Stomach (tissue), 19 donors: ENCODE measurements around the gene FANCB. TPM values are rescaled to one million over a fixed set of nuclear protein-coding genes. Genes with fewer than 3 reads are reported as not detected.

Experiments used
- DNase-seq, 2 donors: peaks; one replicate each; pipeline versions ENCODE4 v3.0.0 to v3.0.0-alpha.2; 2013 to 2019
- H3K27ac ChIP-seq, 5 donors: fragments of 200-600 bp in 4 of 5; sonication (generic) in 4 of 5; one replicate each; pipeline ENCODE4 v1.5.1; 2013 to 2019; ENCODE audit warnings: mild to moderate bottlenecking in 1 of 5, moderate library complexity in 1 of 5
- H3K27me3 ChIP-seq, 3 donors: fragments of 200-600 bp; sonication (generic); one replicate each; pipeline ENCODE4 v1.5.1; 2017 to 2019; ENCODE audit warnings: mixed run types in 1 of 3
- H3K36me3 ChIP-seq, 4 donors: fragments of 200-600 bp; sonication (generic); 1 replicate in 3 of 4; 2 replicates in 1 of 4; pipeline ENCODE4 v1.5.1; 2016 to 2019
- H3K4me1 ChIP-seq, 4 donors: fragments of 200-600 bp; sonication (generic); one replicate each; pipeline ENCODE4 v1.5.1; 2016 to 2019
- H3K4me3 ChIP-seq, 4 donors: fragments of 200-600 bp; sonication (generic) in 3 of 4; one replicate each; pipeline ENCODE4 v1.5.1; 2016 to 2019; ENCODE audit warnings: mild to moderate bottlenecking in 1 of 4
- H3K9me3 ChIP-seq, 4 donors: fragments of 200-600 bp; sonication (generic); one replicate each; pipeline ENCODE4 v1.5.1; 2016 to 2019
- EP300 ChIP-seq: sonication (generic); formaldehyde crosslinking; IDR thresholded peaks from one replicate; pipeline ENCODE4 v1.6.1; 2017; ENCODE audit warnings: antibody characterized with exemption
- POLR2A ChIP-seq, 4 donors: fragments of 450-650 bp; IDR thresholded peaks; one replicate each; pipeline ENCODE4 v1.6.1; 2016; ENCODE audit warnings: antibody characterized with exemption in 4 of 4, control low read depth in 2 of 4, mild to moderate bottlenecking in 1 of 4, moderate library complexity in 1 of 4
- POLR2AphosphoS5 ChIP-seq, 3 donors: sonication (generic); formaldehyde crosslinking; IDR thresholded peaks; one replicate each; pipeline ENCODE4 v1.6.1; 2016; ENCODE audit warnings: antibody characterized with exemption in 3 of 3
- WGBS, 5 donors: extraction: QIAGEN DNeasy Blood & Tissue Kit in 3 of 5; methylation state at CpG; one replicate each; pipeline versions ENCODE4 v1.1.5 to v1.1.7; 2013 to 2018; 5-methylcytosine and 5-hydroxymethylcytosine counted together
- intact Hi-C: fragments of 100-400 bp; cut with DNase I; formaldehyde crosslinking; loops from one replicate; pipeline ENCODE4 v1.15.1; 2023; ENCODE audit warnings: low total_unique reads
- long read RNA-seq, 10 donors: transcript quantifications; one replicate each; lab custom pipeline, GENCODE V29; 2026
- polyA plus RNA-seq, 3 donors: library from polyadenylated mRNA; stranded (reverse); fragments of 200-250 nt; gene quantifications; one replicate each; pipeline ENCODE4 v1.2.3, GENCODE V29; 2013
- total RNA-seq, 5 donors: library from RNA; depleted of rRNA; stranded (reverse); fragments of >200 nt; gene quantifications; one replicate each; pipeline versions ENCODE4 v1.1.0 to v1.2.3, GENCODE V29; 2014 to 2016
- TF ChIP-seq, protein P1 (sequence below), 7 experiments: fragments of 450-650 bp in 4 of 7; fragments of 200-600 bp in 3 of 7; sonication (generic) in 3 of 7; IDR thresholded peaks; one replicate each; pipeline ENCODE4 v1.5.1; 2016 to 2019; ENCODE audit warnings: antibody characterized with exemption in 7 of 7, control low read depth in 2 of 7, mild to moderate bottlenecking in 1 of 7
- donor health status: healthy with polysubstance abuse.
- donor health status: Bipolar disorder and iron deficiency.
- donor health status: healthy.

Gene FANCB
- total RNA-seq: 1 to 10 TPM in 2 of 5 donors, under 1 TPM in 2, not detected in 1; 0.45 to 5.3 (median 1.1) TPM
- polyA plus RNA-seq: under 1 TPM in 2 of 3 donors, not detected in 1; 0.25 to 0.38 TPM
- long read RNA-seq, donor 1: 0 reads
- long read RNA-seq, donor 2: 0 reads
- long read RNA-seq, donor 3: 0 reads
- long read RNA-seq, donor 4: 0 reads
- long read RNA-seq, donor 5: 0 reads
- long read RNA-seq, donor 6, partial matches to known transcripts: 50 of 57 reads
- long read RNA-seq, donor 6, other reads (novel, unspliced or antisense): 6 of 57 reads
- long read RNA-seq, donor 7: 0 reads
- long read RNA-seq, donor 8: 0 reads
- long read RNA-seq, donor 9: 0 reads
- long read RNA-seq, donor 10: 0 reads

DNA sequence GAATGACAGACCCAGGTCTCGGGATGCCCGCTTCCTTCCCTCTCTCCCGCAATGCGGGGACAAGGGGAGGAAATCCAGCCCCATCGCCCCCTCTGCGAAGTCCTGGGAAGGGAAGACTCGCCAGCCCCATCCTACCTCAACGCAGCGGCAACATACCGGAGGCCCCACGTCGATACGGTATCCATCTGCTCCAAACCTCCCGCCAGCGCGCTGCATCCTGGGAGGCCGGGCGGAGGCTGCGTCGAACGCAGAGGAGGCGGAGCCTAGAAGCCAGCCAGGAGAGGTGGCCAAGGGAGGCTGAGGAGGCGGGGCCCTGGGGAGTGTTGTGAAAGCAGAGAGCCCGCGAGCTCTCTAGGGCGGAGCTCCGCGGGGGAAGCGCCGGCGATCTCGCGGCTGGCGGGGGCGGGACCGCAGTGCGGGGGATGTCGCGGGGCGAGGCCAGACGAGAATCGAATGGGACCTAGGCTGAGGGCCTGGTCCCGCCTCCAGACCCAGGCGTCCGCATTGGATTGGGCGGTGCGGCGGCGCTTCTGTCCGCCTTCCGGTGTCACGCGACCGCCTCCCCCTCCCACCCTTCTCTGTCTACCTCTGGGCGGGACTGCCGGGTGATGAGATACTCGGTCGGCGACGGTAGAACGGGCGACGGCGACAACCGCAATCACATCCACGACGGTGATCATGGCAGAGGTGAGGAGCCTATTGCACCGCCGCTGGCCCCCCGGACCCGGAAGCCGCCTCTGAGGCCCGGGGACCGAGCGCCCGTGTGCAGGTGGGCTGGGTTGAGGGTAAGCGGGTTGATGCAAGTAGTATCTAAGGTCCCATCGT lies at the start of gene FANCB, which contains the start of gene MOSPD2:
FANCB (minus strand) TSS at position 219 of the 825 bp plus-strand sequence. CDS start 7,559 bp downstream, outside the sequence.
MOSPD2 (plus strand) TSS at position 571 of the 825 bp plus-strand sequence; CDS start at position 679, 108 bp downstream.
- Histone ChIP-seq H3K9me3 (no peaks in the 10 kb centered on the region), H3K27ac (peak within 1 kb of the TSS; percentile 82 to 90 (median 88)), H3K4me3 (peak within 1 kb of the TSS; percentile 65 to 72 (median 68)), H3K27me3 (no peaks in the 10 kb centered on the region), H3K36me3 (no peaks in the 10 kb centered on the region), H3K4me1 (peaks cover 0 to 24% (median 7%) of the 10 kb centered on the region in 4 donors)
- peak; percentile 93 to 98 for DNase-seq
- TF ChIP-seq, protein P1, sequence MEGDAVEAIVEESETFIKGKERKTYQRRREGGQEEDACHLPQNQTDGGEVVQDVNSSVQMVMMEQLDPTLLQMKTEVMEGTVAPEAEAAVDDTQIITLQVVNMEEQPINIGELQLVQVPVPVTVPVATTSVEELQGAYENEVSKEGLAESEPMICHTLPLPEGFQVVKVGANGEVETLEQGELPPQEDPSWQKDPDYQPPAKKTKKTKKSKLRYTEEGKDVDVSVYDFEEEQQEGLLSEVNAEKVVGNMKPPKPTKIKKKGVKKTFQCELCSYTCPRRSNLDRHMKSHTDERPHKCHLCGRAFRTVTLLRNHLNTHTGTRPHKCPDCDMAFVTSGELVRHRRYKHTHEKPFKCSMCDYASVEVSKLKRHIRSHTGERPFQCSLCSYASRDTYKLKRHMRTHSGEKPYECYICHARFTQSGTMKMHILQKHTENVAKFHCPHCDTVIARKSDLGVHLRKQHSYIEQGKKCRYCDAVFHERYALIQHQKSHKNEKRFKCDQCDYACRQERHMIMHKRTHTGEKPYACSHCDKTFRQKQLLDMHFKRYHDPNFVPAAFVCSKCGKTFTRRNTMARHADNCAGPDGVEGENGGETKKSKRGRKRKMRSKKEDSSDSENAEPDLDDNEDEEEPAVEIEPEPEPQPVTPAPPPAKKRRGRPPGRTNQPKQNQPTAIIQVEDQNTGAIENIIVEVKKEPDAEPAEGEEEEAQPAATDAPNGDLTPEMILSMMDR (IDR thresholded peaks at IDR 0.05): no peak
- peak; percentile 36 to 51 (median 45) for TF ChIP-seq POLR2AphosphoS5 (IDR thresholded peaks at IDR 0.05)
- 0 to 31% (median 3%) methylated on average over 13 to 78 of the region's 78 CpGs for WGBS, 5 donors
- intact Hi-C loops: no loop called here

GRCh38 chrX:14922437-14922836 lies 49.6 kb upstream of the FANCB start:
- H3K9me3 ChIP-seq: no peaks in the 10 kb centered on the region
- H3K27ac ChIP-seq: no peak overlapping the region
- TF ChIP-seq POLR2A (IDR thresholded peaks at IDR 0.05) (no peak), EP300 (no peak), POLR2AphosphoS5 (IDR thresholded peaks at IDR 0.05) (no peak)
- TF ChIP-seq, protein P1 (IDR thresholded peaks at IDR 0.05): no peak
- 65 to 89% (median 85%) methylated on average over 6 of the region's 6 CpGs for WGBS, 5 donors
- H3K27me3 ChIP-seq: no peaks in the 10 kb centered on the region
- peaks cover 0 to 24% (median 5%) of the 10 kb centered on the region in 4 donors for H3K36me3 ChIP-seq
- H3K4me1 ChIP-seq: no peaks in the 10 kb centered on the region
- no peak overlapping the region for H3K4me3 ChIP-seq
- intact Hi-C loops: no loop called here
- DNase-seq: no peak

DNA sequence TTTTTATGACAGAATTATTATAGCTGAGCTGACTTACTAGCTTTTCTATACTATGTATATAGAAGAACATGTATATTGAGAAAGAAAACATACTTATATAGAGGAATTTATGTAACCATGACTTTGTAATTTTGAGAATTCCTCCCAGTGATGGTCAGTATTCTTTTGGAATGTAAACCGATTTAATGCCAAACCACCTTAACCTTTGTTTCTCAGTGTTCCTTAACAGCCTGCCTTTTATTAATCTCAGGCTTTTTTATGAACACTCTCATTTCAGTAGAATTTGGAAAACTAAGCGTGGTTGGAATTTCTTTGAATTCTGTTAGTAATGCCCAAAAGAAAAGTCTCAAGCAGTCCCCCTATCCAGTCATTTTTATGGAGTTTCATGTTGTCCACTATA lies 47.3 kb upstream of the FANCB start:
- intact Hi-C loops: no loop called here
- Histone ChIP-seq H3K27me3 (no peaks in the 10 kb centered on the region), H3K9me3 (no peaks in the 10 kb centered on the region), H3K36me3 (peaks cover 0 to 45% (median 19%) of the 10 kb centered on the region in 4 donors), H3K4me1 (no peaks in the 10 kb centered on the region), H3K27ac (no peak overlapping the region), H3K4me3 (no peak overlapping the region)
- 83 to 96% (median 90%) methylated on average over 2 of the region's 2 CpGs for WGBS, 5 donors
- DNase-seq: no peak
- TF ChIP-seq POLR2A (IDR thresholded peaks at IDR 0.05) (no peak), EP300 (no peak), POLR2AphosphoS5 (IDR thresholded peaks at IDR 0.05) (no peak)
- TF ChIP-seq, protein P1 (IDR thresholded peaks at IDR 0.05): no peak

DNA sequence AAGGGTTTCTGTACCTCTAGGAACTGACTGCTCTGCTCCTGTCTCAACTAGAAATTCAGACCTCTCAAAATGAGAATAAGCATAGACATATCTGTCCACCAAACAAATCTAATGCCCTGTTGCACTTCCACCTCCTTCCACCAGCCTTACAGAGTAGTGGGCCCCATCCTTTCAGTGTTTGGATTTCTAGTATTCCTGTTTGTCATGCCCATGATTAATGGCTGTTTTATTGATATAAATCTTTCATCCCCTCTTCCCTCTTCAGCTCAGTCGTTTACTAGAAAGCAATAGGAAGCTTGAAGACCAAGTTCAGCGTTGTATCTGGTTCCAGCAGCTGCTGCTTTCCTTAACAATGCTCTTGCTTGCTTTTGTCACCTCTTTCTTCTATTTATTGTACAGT lies 46.5 kb upstream of the FANCB start:
- H3K9me3 ChIP-seq: no peaks in the 10 kb centered on the region
- no peak overlapping the region for H3K27ac ChIP-seq
- peaks cover 0 to 46% (median 19%) of the 10 kb centered on the region in 4 donors for H3K36me3 ChIP-seq
- TF ChIP-seq, protein P1 (IDR thresholded peaks at IDR 0.05): no peak
- no peak for TF ChIP-seq EP300
- no peak for TF ChIP-seq POLR2AphosphoS5 (IDR thresholded peaks at IDR 0.05)
- TF ChIP-seq POLR2A (IDR thresholded peaks at IDR 0.05): no peak
- DNase-seq: no peak
- H3K4me1 ChIP-seq: no peaks in the 10 kb centered on the region
- 38 to 47% (median 44%) methylated on average over 2 of the region's 2 CpGs for WGBS, 5 donors
- intact Hi-C loops: no loop called here
- no peak overlapping the region for H3K4me3 ChIP-seq
- H3K27me3 ChIP-seq: no peaks in the 10 kb centered on the region
